Pancreas (tissue), 10 donors: ENCODE results near the gene CDKL5. TPM values are rescaled to one million over a fixed set of nuclear protein-coding genes. Genes with fewer than 3 reads are reported as not detected.

Source experiments
- ATAC-seq, 4 donors: fragments of 200-7000 bp; cut with Tn5 transposase; one replicate each; pipeline versions ENCODE4 v1.8.0 to v1.9.1; 2020; ENCODE audit warnings: mild to moderate bottlenecking in 4 of 4, moderate library complexity in 4 of 4
- DNase-seq, 6 donors: peaks; one replicate each; pipeline ENCODE4 v3.0.0-alpha.2; 2020
- FAIRE-seq: peaks from 2 replicates; lab custom pipeline; 2012; peaks lifted over from hg19 to GRCh38; lab: Jason Lieb, UNC
- H3K27ac ChIP-seq, 4 donors: fragments of 200-600 bp; sonication (generic); 1 replicate in 3 of 4; 2 replicates in 1 of 4; pipeline versions ENCODE4 v1.5.0 to v1.8.0; 2020
- H3K27me3 ChIP-seq, 4 donors: fragments of 200-600 bp; one replicate each; pipeline ENCODE4 v1.8.0; 2021
- H3K36me3 ChIP-seq, 3 donors: fragments of 200-600 bp; sonication (generic) in 1 of 3; one replicate each; pipeline versions ENCODE4 v1.5.0 to v1.8.0; 2020 to 2021
- H3K4me1 ChIP-seq, 3 donors: fragments of 200-600 bp; one replicate each; pipeline ENCODE4 v1.8.0; 2021
- H3K4me3 ChIP-seq, 4 donors: fragments of 200-600 bp; sonication (generic) in 2 of 4; one replicate each; pipeline versions ENCODE4 v1.5.0 to v1.8.0; 2020 to 2021
- H3K9me3 ChIP-seq, 4 donors: fragments of 200-600 bp; one replicate each; pipeline ENCODE4 v1.8.0; 2021
- WGBS, 2 donors: extraction: QIAGEN DNeasy Blood & Tissue Kit; methylation state at CpG; one replicate each; pipeline ENCODE4 v1.1.7; 2013; 5-methylcytosine and 5-hydroxymethylcytosine counted together
- intact Hi-C, 3 donors: fragments of 100-400 bp; cut with DNase I; formaldehyde crosslinking; loops; one replicate each; pipeline versions ENCODE4 v1.11.1 to v1.14.2; 2022
- polyA plus RNA-seq, 2 donors: library from polyadenylated mRNA; stranded (reverse); fragments of 200-250 nt; gene quantifications; one replicate each; pipeline ENCODE4 v1.2.3, GENCODE V29; 2013
- total RNA-seq, 6 donors: library from RNA; stranded (reverse); fragmentation: NEBNext Ultra II Directional in 4 of 6; extraction: Animal tissue kit (Norgen Biotek cat#: 25700) in 4 of 6; gene quantifications; one replicate each; pipeline versions ENCODE4 v1.2.1 to v1.2.4, GENCODE V29; 2021 to 2023
- TF ChIP-seq, protein P1 (sequence below), 4 donors: fragments of 200-600 bp; sonication (generic) in 3 of 4; IDR thresholded peaks; one replicate each; pipeline versions ENCODE4 v1.5.0 to v1.8.0; 2021; ENCODE audit warnings: antibody characterized with exemption in 4 of 4
- donor health status: healthy with polysubstance abuse.
- donor health status: DM: no; HTN: no; CAD: no; lungs with moderate emphysema.
- donor health status: DM: no; HTN: no; CAD: no.
- donor health status: control.
- donor health status: control.
- donor health status: Bipolar disorder and iron deficiency.
- donor health status: DM: yes; HTN: yes; CAD: no.
- donor health status: DM: no; HTN: no; CAD: no.
- donor health status: DM: no; HTN: no; CAD: no.
- donor health status: DM: yes; HTN: yes; CAD: no.

CDKL5 gene
- total RNA-seq (10 to 100 TPM in 1 of 6 donors, 1 to 10 TPM in 5; 3.6 to 11.5 (median 4.7) TPM), polyA plus RNA-seq (1 to 10 TPM in 1 of 2 donors, under 1 TPM in 1; 0.76 to 1.4 TPM)

DNA sequence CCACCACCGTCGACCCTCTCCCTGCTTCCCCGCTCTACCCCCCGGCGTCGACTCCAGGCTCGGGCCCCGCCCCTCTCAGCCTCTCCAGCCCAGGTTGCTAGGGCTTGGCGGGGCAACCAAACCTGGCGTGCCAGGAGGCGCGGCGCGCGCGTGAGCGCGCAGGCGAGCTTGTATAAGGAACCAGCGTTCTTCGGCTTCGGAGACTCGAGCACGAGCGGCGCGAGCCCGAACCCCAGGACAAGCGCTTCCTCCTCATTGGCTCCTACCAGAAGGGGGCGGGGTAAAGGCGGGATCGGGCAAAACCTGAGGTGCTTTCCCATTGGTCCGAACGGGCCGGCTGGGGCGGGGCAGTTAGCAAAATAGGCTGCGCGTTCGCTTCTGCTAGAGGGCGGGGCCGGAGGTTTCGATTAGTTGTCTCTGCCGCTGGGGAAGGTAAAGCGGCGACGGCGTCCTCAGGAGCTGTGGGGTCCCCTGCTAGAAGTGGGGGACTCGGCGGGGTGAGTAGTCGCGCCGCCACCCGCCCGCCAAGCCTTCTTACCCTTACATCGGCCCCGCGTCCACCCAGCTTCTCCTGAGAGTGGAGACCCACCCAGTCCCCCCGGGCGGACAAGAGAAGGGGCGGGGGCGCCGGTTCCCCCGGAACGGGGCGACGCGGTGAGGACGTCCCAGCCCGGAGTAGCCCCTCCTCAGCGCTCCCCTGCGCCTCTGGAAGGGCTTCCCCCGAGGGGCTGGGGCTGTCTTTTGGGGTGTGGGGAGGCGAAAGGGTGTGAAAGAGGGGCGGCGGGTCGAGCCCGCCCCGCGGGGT, at the start of gene CDKL5:
CDKL5 (plus strand) TSS at position 410 of the 805 bp plus-strand sequence. CDS start 81,489 bp downstream, outside the sequence.
- TF ChIP-seq, protein P1, sequence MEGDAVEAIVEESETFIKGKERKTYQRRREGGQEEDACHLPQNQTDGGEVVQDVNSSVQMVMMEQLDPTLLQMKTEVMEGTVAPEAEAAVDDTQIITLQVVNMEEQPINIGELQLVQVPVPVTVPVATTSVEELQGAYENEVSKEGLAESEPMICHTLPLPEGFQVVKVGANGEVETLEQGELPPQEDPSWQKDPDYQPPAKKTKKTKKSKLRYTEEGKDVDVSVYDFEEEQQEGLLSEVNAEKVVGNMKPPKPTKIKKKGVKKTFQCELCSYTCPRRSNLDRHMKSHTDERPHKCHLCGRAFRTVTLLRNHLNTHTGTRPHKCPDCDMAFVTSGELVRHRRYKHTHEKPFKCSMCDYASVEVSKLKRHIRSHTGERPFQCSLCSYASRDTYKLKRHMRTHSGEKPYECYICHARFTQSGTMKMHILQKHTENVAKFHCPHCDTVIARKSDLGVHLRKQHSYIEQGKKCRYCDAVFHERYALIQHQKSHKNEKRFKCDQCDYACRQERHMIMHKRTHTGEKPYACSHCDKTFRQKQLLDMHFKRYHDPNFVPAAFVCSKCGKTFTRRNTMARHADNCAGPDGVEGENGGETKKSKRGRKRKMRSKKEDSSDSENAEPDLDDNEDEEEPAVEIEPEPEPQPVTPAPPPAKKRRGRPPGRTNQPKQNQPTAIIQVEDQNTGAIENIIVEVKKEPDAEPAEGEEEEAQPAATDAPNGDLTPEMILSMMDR (IDR thresholded peaks at IDR 0.05): no peak
- H3K9me3 ChIP-seq: no peaks in the 10 kb centered on the region
- H3K4me3 ChIP-seq: peak within 1 kb of the TSS; percentile 51 to 71 (median 62)
- no peaks in the 10 kb centered on the region for H3K4me1 ChIP-seq
- intact Hi-C loops: no loop called here
- peak within 1 kb of the TSS; percentile 51 to 78 (median 69) for H3K27ac ChIP-seq
- no peaks in the 10 kb centered on the region for H3K27me3 ChIP-seq
- no peaks in the 10 kb centered on the region for H3K36me3 ChIP-seq
- ATAC-seq (peak; percentile 95 to 98 (median 96)), FAIRE-seq (peak; percentile 98), DNase-seq (peak; percentile 91 to 99 (median 97))
- WGBS, 2 donors: 1 to 14% methylated on average over 47 to 72 of the region's 79 CpGs

DNA sequence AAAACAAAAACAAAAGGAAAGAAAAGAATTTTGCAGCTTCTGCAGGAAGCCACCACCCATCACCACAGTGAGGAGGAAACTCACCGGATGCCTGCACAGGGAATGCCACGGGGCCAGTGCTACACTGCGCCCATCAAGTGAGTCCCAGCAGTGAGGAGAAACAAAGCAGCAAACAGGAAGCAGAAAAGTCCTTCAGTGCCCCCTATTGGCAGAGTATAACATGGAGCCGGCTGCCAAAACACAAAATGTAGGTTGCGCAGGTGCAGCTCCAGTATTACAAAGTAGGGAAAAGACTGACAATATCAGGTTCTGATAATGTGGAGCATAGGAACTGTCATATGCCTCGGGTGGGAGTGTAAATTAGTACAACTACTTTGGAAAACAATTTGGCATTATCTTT, 47.6 kb upstream of the CDKL5 start:
- no peak overlapping the region for H3K4me3 ChIP-seq
- H3K9me3 ChIP-seq: no peaks in the 10 kb centered on the region
- TF ChIP-seq, protein P1 (IDR thresholded peaks at IDR 0.05): peak in 3 of 4 donors; percentile 26 to 37 (median 28)
- intact Hi-C loops: no loop called here
- WGBS, 2 donors: 12 to 32% methylated on average over 6 of the region's 6 CpGs
- H3K27me3 ChIP-seq: no peaks in the 10 kb centered on the region
- H3K27ac ChIP-seq: no peak overlapping the region
- H3K36me3 ChIP-seq: no peaks in the 10 kb centered on the region
- ATAC-seq: peak; percentile 50 to 89 (median 76)
- peak in 1 of 6 donors; percentile 45 for DNase-seq
- no peak for FAIRE-seq
- H3K4me1 ChIP-seq: no peaks in the 10 kb centered on the region

DNA sequence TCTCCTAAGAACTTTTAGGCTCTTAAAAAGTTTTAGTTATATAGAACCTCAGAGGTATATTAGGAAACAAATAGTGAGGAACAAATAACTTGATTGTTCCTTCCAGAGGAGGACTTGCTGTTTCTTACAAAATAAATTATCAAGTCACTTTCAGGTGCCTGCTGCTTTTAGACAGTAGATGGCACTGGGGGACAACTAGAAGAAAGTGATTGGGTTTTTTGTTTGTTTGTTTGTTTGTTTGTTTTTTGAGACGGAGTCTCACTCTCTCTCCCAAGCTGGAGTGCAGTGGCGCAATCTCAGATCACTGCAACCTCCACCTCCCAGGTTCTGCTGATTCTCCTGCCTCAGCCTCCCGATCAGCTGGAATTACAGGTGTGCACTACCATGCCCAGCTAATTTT, 35.4 kb upstream of the CDKL5 start:
- Histone ChIP-seq H3K36me3 (no peaks in the 10 kb centered on the region), H3K4me1 (no peaks in the 10 kb centered on the region), H3K27ac (no peak overlapping the region), H3K4me3 (no peak overlapping the region), H3K27me3 (peaks cover 0 to 9% (median 3%) of the 10 kb centered on the region in 4 donors), H3K9me3 (no peaks in the 10 kb centered on the region)
- WGBS, 2 donors: 59 to 60% methylated on average over 3 of the region's 3 CpGs
- intact Hi-C loops: loop anchor here in 1 of 3 donors (10.0 kb wide), 1 partner anchor 945 kb away; no protein-coding TSS in a partner anchor
- no peak for FAIRE-seq
- TF ChIP-seq, protein P1 (IDR thresholded peaks at IDR 0.05): no peak
- no peak for ATAC-seq
- DNase-seq: no peak

DNA sequence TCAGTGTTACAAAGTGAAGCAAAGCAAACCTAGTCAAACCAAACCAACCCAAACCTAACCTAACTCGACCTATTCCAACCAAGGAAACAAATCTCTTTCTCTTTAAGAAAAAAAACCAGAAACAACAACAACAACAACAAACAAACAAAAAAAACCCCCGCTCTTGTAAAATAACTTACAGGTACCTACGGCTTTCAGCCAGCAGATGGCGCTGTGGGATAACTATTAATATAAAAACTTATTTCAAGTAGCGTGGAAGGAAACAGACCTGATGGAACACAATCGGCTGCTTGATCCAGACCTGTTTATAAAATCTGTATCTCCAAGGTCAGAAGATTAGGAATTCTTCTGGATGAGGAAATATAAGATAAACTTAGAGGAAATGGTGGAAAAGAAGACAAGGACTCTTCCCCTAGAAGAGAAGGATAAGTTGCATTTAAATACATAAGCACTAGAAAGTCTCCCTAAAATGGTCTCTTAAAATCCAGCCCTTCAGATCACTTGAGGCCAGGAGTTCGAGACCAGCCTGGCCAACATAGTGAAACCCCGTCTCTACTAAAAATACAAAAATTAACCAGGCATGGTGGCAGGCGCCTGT, 34.4 kb upstream of the CDKL5 start:
- peak in 3 of 4 donors; percentile 74 to 75 (median 75) for ATAC-seq
- intact Hi-C loops: loop anchor here in 1 of 3 donors (10.0 kb wide), 1 partner anchor 944 kb away; no protein-coding TSS in a partner anchor
- Histone ChIP-seq H3K4me1 (no peaks in the 10 kb centered on the region), H3K36me3 (no peaks in the 10 kb centered on the region), H3K4me3 (no peak overlapping the region), H3K27me3 (peaks cover 0 to 6% (median 2%) of the 10 kb centered on the region in 4 donors), H3K27ac (no peak overlapping the region), H3K9me3 (no peaks in the 10 kb centered on the region)
- TF ChIP-seq, protein P1 (IDR thresholded peaks at IDR 0.05): peak; percentile 70 to 86 (median 76)
- DNase-seq: peak in 5 of 6 donors; percentile 10 to 88 (median 65)
- FAIRE-seq: peak; percentile 98
- 2 to 13% methylated on average over 8 to 9 of the region's 9 CpGs for WGBS, 2 donors
